HCT116 (cell line): ENCODE data around the gene NEDD4L. TPM values are rescaled to one million over a fixed set of nuclear protein-coding genes. Genes with fewer than 3 reads are reported as not detected.
A peak's percentile ranks its signal among the peaks of the same experiment; 100 is the strongest.

ENCODE experiments used
- ATAC-seq: fragments of 200-7000 bp; cut with Tn5 transposase; 2 replicates; pipeline ENCODE4 v1.9.1; 2020; ENCODE audit warnings: mild to moderate bottlenecking, moderate library complexity
- BruUV-seq: library from RNA; stranded (reverse); fragments of 400-500 nt; replicated peaks from 2 replicates; lab custom pipeline; 2021; lab: Mats Ljungman, UMichigan
- CTCF ChIA-PET: fragments of 300-600 bp; sonication (Branson Sonifier 250); formaldehyde crosslinking; loops from one replicate; lab custom pipeline; 2021; ENCODE audit warnings: antibody characterized with exemption; lab: Charles Lee
- POLR2A ChIA-PET: fragments of 300-600, 350-600 bp; sonication (Branson Sonifier 250); formaldehyde crosslinking; loops from one replicate; lab custom pipeline; 2021; ENCODE audit warnings: antibody characterized with exemption; lab: Charles Lee
- RAD21 ChIA-PET, 2 experiments: fragments of 300-600 bp; sonication (Branson Sonifier 250); formaldehyde crosslinking; loops; one replicate each; lab custom pipeline; 2023; ENCODE audit warnings: low total read pairs in 2 of 2; ENCODE audit not compliant: uncharacterized antibody in 2 of 2, unreplicated experiment in 2 of 2, low non-redundant PET in 1 of 2; lab: Charles Lee
- DNase-seq: peaks from one replicate; pipeline ENCODE4 v3.0.0-alpha.2; 2010; ENCODE audit warnings: low read depth, low spot score
- H2AFZ ChIP-seq: fragments of 200-600 bp; shearing (Covaris generic), sonication (generic); 2 replicates; pipeline ENCODE4 v1.6.1; 2017; ENCODE audit warnings: low read depth, mixed run types, mixed read lengths, antibody characterized with exemption, low read length; ENCODE audit not compliant: poor library complexity, severe bottlenecking
- H3K27ac ChIP-seq: 2 replicates; pipeline ENCODE4 v1.5.1; 2012; ENCODE audit warnings: low read depth, low read length
- H3K27me3 ChIP-seq: fragments of 200-600 bp; sonication (generic); 2 replicates; pipeline ENCODE4 v1.6.1; 2016; ENCODE audit warnings: mixed run types, low read length, mixed read lengths; ENCODE audit not compliant: insufficient read depth
- H3K36me3 ChIP-seq, 2 experiments: fragments of 200-500 bp in 1 of 2; fragments of 200-600 bp in 1 of 2; sonication (Bioruptor generic) in 1 of 2; sonication (generic) in 1 of 2; 2 replicates each; pipeline versions ENCODE4 v1.5.1 to v1.6.1; 2014 to 2016; ENCODE audit warnings: low read length in 2 of 2, inconsistent platforms in 1 of 2, mixed read lengths in 1 of 2, mixed run types in 1 of 2; ENCODE audit not compliant: insufficient read depth in 2 of 2, control insufficient read depth in 1 of 2
- H3K4me1 ChIP-seq, 2 experiments: fragments of 200-600 bp in 1 of 2; sonication (generic) in 1 of 2; 2 replicates each; pipeline versions ENCODE4 v1.5.1 to v1.6.1; 2012 to 2017; ENCODE audit warnings: low read length in 2 of 2, inconsistent platforms in 1 of 2, mild to moderate bottlenecking in 1 of 2, mixed read lengths in 1 of 2, mixed run types in 1 of 2, moderate library complexity in 1 of 2; ENCODE audit not compliant: insufficient read depth in 2 of 2, control insufficient read depth in 1 of 2
- H3K4me2 ChIP-seq: fragments of 200-600 bp; sonication (generic); 2 replicates; pipeline ENCODE4 v1.6.1; 2017; ENCODE audit warnings: mixed run types, low read length, mixed read lengths
- H3K4me3 ChIP-seq, 2 experiments: fragments of 200-600 bp in 1 of 2; sonication (generic) in 1 of 2; replicated peaks in 1 of 2; 2 replicates each; pipeline ENCODE4 v1.5.1; 2011 to 2016; ENCODE audit warnings: low read length in 2 of 2, control low read depth in 1 of 2, low read depth in 1 of 2, mild to moderate bottlenecking in 1 of 2, mixed read lengths in 1 of 2, mixed run types in 1 of 2
- H3K79me2 ChIP-seq: fragments of 200-600 bp; sonication (generic); 2 replicates; pipeline ENCODE4 v1.6.1; 2017; ENCODE audit warnings: mild to moderate bottlenecking, mixed run types, low read length, moderate library complexity, mixed read lengths; ENCODE audit not compliant: insufficient read depth
- H3K9ac ChIP-seq: fragments of 200-600 bp; sonication (generic); 2 replicates; pipeline ENCODE4 v1.6.1; 2016; ENCODE audit warnings: low read length, mixed read lengths
- H3K9me2 ChIP-seq: fragments of 200-600 bp; sonication (generic), shearing (Covaris generic); 2 replicates; pipeline ENCODE4 v1.6.1; 2017; ENCODE audit warnings: mixed run types, mild to moderate bottlenecking, moderate library complexity; ENCODE audit not compliant: insufficient read depth
- H3K9me3 ChIP-seq, 2 experiments: fragments of 200-500 bp in 1 of 2; fragments of 200-600 bp in 1 of 2; sonication (Bioruptor generic) in 1 of 2; sonication (generic) in 1 of 2; 2 replicates each; pipeline ENCODE4 v1.6.1; 2014 to 2017; ENCODE audit warnings: low read length in 2 of 2, mixed read lengths in 2 of 2, inconsistent platforms in 1 of 2, low read depth in 1 of 2, mild to moderate bottlenecking in 1 of 2, mixed run types in 1 of 2, moderate library complexity in 1 of 2; ENCODE audit not compliant: control insufficient read depth in 1 of 2, insufficient read depth in 1 of 2
- H4K20me1 ChIP-seq: fragments of 200-600 bp; sonication (generic), shearing (Covaris generic); 2 replicates; pipeline ENCODE4 v1.6.1; 2017; ENCODE audit warnings: mixed run types, mild to moderate bottlenecking, moderate library complexity; ENCODE audit not compliant: insufficient read depth
- POLR2A ChIP-seq: IDR thresholded peaks from 2 replicates; pipeline ENCODE4 v1.7.0; 2011; ENCODE audit warnings: borderline replicate concordance; ENCODE audit not compliant: insufficient read depth, insufficient read length; ENCODE audit errors: extremely low read depth
- SIN3A ChIP-seq: IDR thresholded peaks from 2 replicates; pipeline ENCODE4 v1.6.1; 2012; ENCODE audit warnings: low read depth
- TCF7L2 ChIP-seq: IDR thresholded peaks from 2 replicates; pipeline ENCODE4 v1.7.0; 2011; ENCODE audit warnings: borderline replicate concordance, inconsistent platforms; ENCODE audit not compliant: insufficient read depth, insufficient read length; ENCODE audit errors: extremely low read depth
- intact Hi-C: fragments of 100-400 bp; cut with micrococcal nuclease; formaldehyde crosslinking; loops from 2 replicates; pipeline ENCODE4 v1.10.0; 2022
- total RNA-seq: library from RNA; stranded (reverse); gene quantifications from one replicate; pipeline ENCODE4 v1.2.1, GENCODE V29; 2021; ENCODE audit not compliant: unreplicated experiment
- TF ChIP-seq, protein P1 (sequence below), 3 experiments: fragments of 200-600 bp in 1 of 3; sonication (generic) in 1 of 3; IDR thresholded peaks in 2 of 3; conservative IDR thresholded peaks in 1 of 3; 2 replicates each; pipeline ENCODE4 v1.5.1; 2012 to 2017; ENCODE audit warnings: low read depth in 2 of 3, low read length in 2 of 3, antibody characterized with exemption in 1 of 3, borderline replicate concordance in 1 of 3, control low read depth in 1 of 3, mild to moderate bottlenecking in 1 of 3, mixed read lengths in 1 of 3, mixed run types in 1 of 3, moderate library complexity in 1 of 3; ENCODE audit not compliant: insufficient read depth in 1 of 3

The NEDD4L gene
- total RNA-seq, 1 experiment from 2014 or later = 41.5 TPM

DNA sequence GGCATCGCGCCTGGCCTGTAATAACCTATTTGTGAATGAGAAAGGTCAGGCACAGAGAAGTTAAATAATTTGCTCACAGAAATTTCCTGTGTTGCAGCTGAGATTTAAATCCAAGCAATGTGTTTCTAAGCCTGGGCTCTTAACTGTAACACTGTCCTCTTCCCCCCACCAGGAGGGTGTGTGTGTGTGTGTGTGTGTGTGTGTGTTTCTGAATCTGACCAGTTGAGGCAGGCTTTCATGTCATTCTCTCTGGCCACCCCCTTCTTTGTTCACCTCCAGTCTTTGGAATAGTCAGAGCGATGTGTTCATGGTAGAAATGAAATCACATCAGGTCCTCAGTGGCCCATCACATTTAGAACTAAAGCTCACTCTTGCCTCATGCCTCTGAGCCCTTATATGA lies 81.2 kb downstream of the NEDD4L start:
- no TSS peak for BruUV-seq
- DNase-seq = no peak
- intact Hi-C loops = loop anchor here (10.0 kb wide), 1 partner anchor 500 kb away; the partner anchor contains the start of gene NARS1
- Histone ChIP-seq H3K27ac (no peak overlapping the region), H3K79me2 (no peaks in the 10 kb centered on the region), H3K9me3 (no peaks in the 10 kb centered on the region), H3K27me3 (no peaks in the 10 kb centered on the region), H3K36me3 (no peaks in the 10 kb centered on the region), H3K4me3 (no peak overlapping the region), H3K9ac (no peak overlapping the region), H2AFZ (no peak overlapping the region), H3K4me2 (no peak overlapping the region), H3K9me2 (no peaks in the 10 kb centered on the region), H3K4me1 (no peaks in the 10 kb centered on the region), H4K20me1 (no peaks in the 10 kb centered on the region)
- ATAC-seq = peak; percentile 64
- ChIA-PET POLR2A (no interaction called here), CTCF (interaction anchor here (3.6 kb wide), 1 partner anchor 9 kb away, joined by 19 read pairs; no protein-coding TSS in a partner anchor), RAD21 (no interaction called here)
- TF ChIP-seq SIN3A = no peak
- no peak for TF ChIP-seq POLR2A
- TF ChIP-seq, protein P1, sequence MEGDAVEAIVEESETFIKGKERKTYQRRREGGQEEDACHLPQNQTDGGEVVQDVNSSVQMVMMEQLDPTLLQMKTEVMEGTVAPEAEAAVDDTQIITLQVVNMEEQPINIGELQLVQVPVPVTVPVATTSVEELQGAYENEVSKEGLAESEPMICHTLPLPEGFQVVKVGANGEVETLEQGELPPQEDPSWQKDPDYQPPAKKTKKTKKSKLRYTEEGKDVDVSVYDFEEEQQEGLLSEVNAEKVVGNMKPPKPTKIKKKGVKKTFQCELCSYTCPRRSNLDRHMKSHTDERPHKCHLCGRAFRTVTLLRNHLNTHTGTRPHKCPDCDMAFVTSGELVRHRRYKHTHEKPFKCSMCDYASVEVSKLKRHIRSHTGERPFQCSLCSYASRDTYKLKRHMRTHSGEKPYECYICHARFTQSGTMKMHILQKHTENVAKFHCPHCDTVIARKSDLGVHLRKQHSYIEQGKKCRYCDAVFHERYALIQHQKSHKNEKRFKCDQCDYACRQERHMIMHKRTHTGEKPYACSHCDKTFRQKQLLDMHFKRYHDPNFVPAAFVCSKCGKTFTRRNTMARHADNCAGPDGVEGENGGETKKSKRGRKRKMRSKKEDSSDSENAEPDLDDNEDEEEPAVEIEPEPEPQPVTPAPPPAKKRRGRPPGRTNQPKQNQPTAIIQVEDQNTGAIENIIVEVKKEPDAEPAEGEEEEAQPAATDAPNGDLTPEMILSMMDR (IDR thresholded peaks at IDR 0.05 in 2 of 3, conservative IDR thresholded peaks at IDR 0.05 in 1 of 3; ENCODE audit: borderline replicate concordance in 1 of 3, insufficient read depth in 1 of 3, low read depth in 2 of 3, low read length in 2 of 3) = peak in 2 of 3 experiments; percentile 14 to 34; a peak in 2 of 6 replicates

DNA sequence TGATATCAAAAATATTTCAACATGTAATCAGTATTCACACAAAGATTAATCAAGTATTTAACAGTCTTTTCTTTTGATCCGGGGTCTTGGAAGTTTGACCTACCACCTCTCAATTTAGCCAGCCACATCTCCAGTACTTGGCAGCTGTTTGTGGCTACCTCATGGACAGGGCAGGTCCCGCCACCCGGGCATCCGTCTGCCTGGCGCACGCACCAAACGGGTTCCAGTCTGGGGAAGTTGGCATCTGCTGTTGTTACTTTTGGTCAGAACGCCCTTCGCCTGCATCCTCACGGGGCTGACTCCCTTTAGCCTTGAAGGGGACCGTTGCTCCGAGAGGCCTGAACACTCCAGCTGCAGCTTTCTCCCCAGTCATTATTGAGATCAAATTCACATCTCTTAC lies 81.7 kb downstream of the NEDD4L start:
- Histone ChIP-seq H3K4me1 (no peaks in the 10 kb centered on the region), H3K79me2 (no peaks in the 10 kb centered on the region), H3K9ac (no peak overlapping the region), H3K9me3 (no peaks in the 10 kb centered on the region), H3K27me3 (no peaks in the 10 kb centered on the region), H3K27ac (no peak overlapping the region), H2AFZ (no peak overlapping the region), H3K4me2 (no peak overlapping the region), H3K36me3 (no peaks in the 10 kb centered on the region), H3K4me3 (no peak overlapping the region), H3K9me2 (no peaks in the 10 kb centered on the region), H4K20me1 (no peaks in the 10 kb centered on the region)
- no TSS peak for BruUV-seq
- DNase-seq = no peak
- ChIA-PET CTCF (interaction anchor here (3.6 kb wide), 1 partner anchor 9 kb away, joined by 19 read pairs; no protein-coding TSS in a partner anchor), RAD21 (no interaction called here), POLR2A (no interaction called here)
- ATAC-seq = no peak
- no peak for TF ChIP-seq TCF7L2
- intact Hi-C loops = loop anchor here (10.0 kb wide), 1 partner anchor 501 kb away; the partner anchor contains the start of gene NARS1
